ENCODE data around the gene SH3BP2.

Gene SH3BP2

GRCh38 chr4:2816401-2816954 lies 23.6 kb downstream of the SH3BP2 start:
- no peak for TF ChIP-seq CREB5 (CRISPR knock-in tag; IDR thresholded peaks at IDR 0.05; ENCODE audit: low read depth)
- no peak for TF ChIP-seq ZNF70 (CRISPR knock-in tag; IDR thresholded peaks at IDR 0.05)
- no peak for TF ChIP-seq ZC3H10 (CRISPR knock-in tag; IDR thresholded peaks at IDR 0.05)
- no peak for TF ChIP-seq PPARA (CRISPR knock-in tag; IDR thresholded peaks at IDR 0.05; ENCODE audit: borderline replicate concordance)
- no peak for TF ChIP-seq TCF4 (CRISPR knock-in tag; IDR thresholded peaks at IDR 0.05; ENCODE audit: borderline replicate concordance)
- TF ChIP-seq TOX (CRISPR knock-in tag; IDR thresholded peaks at IDR 0.05; ENCODE audit: borderline replicate concordance): no peak
- TF ChIP-seq RARB (CRISPR knock-in tag; IDR thresholded peaks at IDR 0.05): no peak
- no peak for TF ChIP-seq ZNF565 (CRISPR knock-in tag; conservative IDR thresholded peaks at IDR 0.05; ENCODE audit: low read depth)
- TF ChIP-seq SNAI2 (CRISPR knock-in tag; IDR thresholded peaks at IDR 0.05): no peak
- ATAC-seq: no peak

GRCh38 chr4:2817137-2817536 lies 24.3 kb downstream of the SH3BP2 start:
- TF ChIP-seq ZC3H10 (CRISPR knock-in tag; IDR thresholded peaks at IDR 0.05): no peak
- ATAC-seq: no peak

- peak; percentile 77 for ATAC-seq
- TF ChIP-seq ZC3H10 (CRISPR knock-in tag; IDR thresholded peaks at IDR 0.05) (no peak), CREB5 (CRISPR knock-in tag; IDR thresholded peaks at IDR 0.05; ENCODE audit: low read depth) (no peak)
These were observed 24.9 kb downstream of the SH3BP2 start for GRCh38 chr4:2817701-2818350.

- peak; percentile 64 for ATAC-seq
- no peak for TF ChIP-seq CREB5 (CRISPR knock-in tag; IDR thresholded peaks at IDR 0.05; ENCODE audit: low read depth)
- TF ChIP-seq GLIS3 (CRISPR knock-in tag; IDR thresholded peaks at IDR 0.05): no peak
- TF ChIP-seq ISL1 (CRISPR knock-in tag; IDR thresholded peaks at IDR 0.05): no peak
- TF ChIP-seq ZFP3 (CRISPR knock-in tag; IDR thresholded peaks at IDR 0.05): no peak
- TF ChIP-seq CSRNP3 (CRISPR knock-in tag; IDR thresholded peaks at IDR 0.05): no peak
- TF ChIP-seq TSHZ2 (CRISPR knock-in tag; IDR thresholded peaks at IDR 0.05): no peak
- no peak for TF ChIP-seq BACH2 (CRISPR knock-in tag; IDR thresholded peaks at IDR 0.05; ENCODE audit: borderline replicate concordance)
- no peak for TF ChIP-seq ZC3H10 (CRISPR knock-in tag; IDR thresholded peaks at IDR 0.05)
- no peak for TF ChIP-seq ZNF565 (CRISPR knock-in tag; conservative IDR thresholded peaks at IDR 0.05; ENCODE audit: low read depth)
- TF ChIP-seq ZNF8 (CRISPR knock-in tag; IDR thresholded peaks at IDR 0.05): no peak
- no peak for TF ChIP-seq POU6F1 (CRISPR knock-in tag; IDR thresholded peaks at IDR 0.05; ENCODE audit: borderline replicate concordance, low read depth)
- no peak for TF ChIP-seq SNAI2 (CRISPR knock-in tag; IDR thresholded peaks at IDR 0.05)
These were observed 25.6 kb downstream of the SH3BP2 start for GRCh38 chr4:2818351-2818939.

All from SK-N-SH treated with all-trans-retinoic acid at 6 μM for 48 hours (cell line).